Suprapubic skin (tissue), 4 donors: ENCODE data around the gene ZNF628. TPM values are rescaled to one million over a fixed set of nuclear protein-coding genes. Genes with fewer than 3 reads are reported as not detected.

ENCODE experiments used
- DNase-seq, 2 donors: peaks; one replicate each; pipeline ENCODE4 v3.0.0-alpha.2; 2019; ENCODE audit warnings: low spot score in 2 of 2
- H3K27ac ChIP-seq: fragments of 200-600 bp; sonication (generic); one replicate; pipeline ENCODE4 v1.5.1; 2019
- H3K27me3 ChIP-seq: fragments of 200-600 bp; sonication (generic); one replicate; pipeline ENCODE4 v1.5.1; 2019
- H3K36me3 ChIP-seq: fragments of 200-600 bp; sonication (generic); one replicate; pipeline ENCODE4 v1.5.1; 2019
- H3K4me1 ChIP-seq: fragments of 200-600 bp; sonication (generic); one replicate; pipeline ENCODE4 v1.5.1; 2019
- H3K4me3 ChIP-seq: fragments of 200-600 bp; sonication (generic); one replicate; pipeline ENCODE4 v1.5.1; 2019; ENCODE audit warnings: mild to moderate bottlenecking
- H3K9me3 ChIP-seq: fragments of 200-600 bp; sonication (generic); one replicate; pipeline ENCODE4 v1.5.1; 2019
- EP300 ChIP-seq: sonication (generic); formaldehyde crosslinking; IDR thresholded peaks from one replicate; pipeline ENCODE4 v1.6.1; 2017; ENCODE audit warnings: antibody characterized with exemption
- POLR2A ChIP-seq, 2 donors: fragments of 450-650 bp; IDR thresholded peaks; one replicate each; pipeline ENCODE4 v1.6.1; 2017; ENCODE audit warnings: antibody characterized with exemption in 2 of 2, mild to moderate bottlenecking in 2 of 2, moderate library complexity in 2 of 2
- POLR2AphosphoS5 ChIP-seq, 3 donors: sonication (generic); formaldehyde crosslinking; IDR thresholded peaks; one replicate each; pipeline ENCODE4 v1.6.1; 2017; ENCODE audit warnings: antibody characterized with exemption in 3 of 3
- WGBS: methylation state at CpG from one replicate; pipeline ENCODE4 v1.1.5; 2018; 5-methylcytosine and 5-hydroxymethylcytosine counted together
- total RNA-seq, 4 donors: library from RNA; depleted of rRNA; stranded (reverse); fragments of >200 nt; gene quantifications; one replicate each; pipeline ENCODE4 v1.1.0, GENCODE V29; 2016
- TF ChIP-seq, protein P1 (sequence below), 2 donors: fragments of 200-600 bp in 1 of 2; fragments of 450-650 bp in 1 of 2; sonication (generic) in 1 of 2; IDR thresholded peaks; one replicate each; pipeline ENCODE4 v1.5.1; 2016 to 2019; ENCODE audit warnings: antibody characterized with exemption in 2 of 2, mild to moderate bottlenecking in 1 of 2, moderate library complexity in 1 of 2

Gene ZNF628
- total RNA-seq, 4 donors from 2014 or later = 17.3 to 22.9 (median 19.8) TPM

DNA sequence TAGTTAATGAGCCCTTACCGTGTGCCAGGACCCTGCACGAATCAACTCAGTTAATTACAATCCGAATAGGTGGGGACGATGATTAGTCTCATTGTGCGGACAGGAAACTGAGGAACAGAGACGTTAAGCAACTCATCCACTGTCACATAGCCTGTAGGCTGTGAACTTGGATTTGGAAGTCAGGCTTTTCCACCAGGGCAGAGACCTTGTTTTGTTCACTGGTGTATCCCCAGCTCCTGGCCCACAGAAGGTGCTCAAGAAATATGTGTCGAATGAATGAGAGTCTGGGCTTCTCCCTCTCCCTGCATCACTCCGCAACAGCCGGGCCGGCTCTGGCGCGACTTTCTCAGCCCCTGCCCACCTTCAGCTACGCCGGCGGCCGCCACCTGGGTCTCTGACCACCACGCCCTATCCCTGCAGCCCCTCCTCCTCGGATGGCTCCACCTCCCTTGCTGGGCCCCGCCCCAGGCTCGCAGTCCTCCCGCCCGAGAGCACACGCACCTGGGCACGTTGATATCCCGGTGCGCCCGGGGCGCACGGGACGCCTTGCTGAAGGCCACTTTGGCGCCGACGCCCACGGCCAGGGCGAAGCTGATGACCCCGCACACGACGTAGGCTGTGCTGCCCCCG lies 34.6 kb upstream of the ZNF628 start:
- Histone ChIP-seq H3K36me3 (no peaks in the 10 kb centered on the region), H3K4me1 (peaks cover 30% of the 10 kb centered on the region), H3K27me3 (peaks cover 89% of the 10 kb centered on the region), H3K27ac (no peak overlapping the region), H3K9me3 (no peaks in the 10 kb centered on the region), H3K4me3 (peak overlapping the region; percentile 23)
- TF ChIP-seq, protein P1, sequence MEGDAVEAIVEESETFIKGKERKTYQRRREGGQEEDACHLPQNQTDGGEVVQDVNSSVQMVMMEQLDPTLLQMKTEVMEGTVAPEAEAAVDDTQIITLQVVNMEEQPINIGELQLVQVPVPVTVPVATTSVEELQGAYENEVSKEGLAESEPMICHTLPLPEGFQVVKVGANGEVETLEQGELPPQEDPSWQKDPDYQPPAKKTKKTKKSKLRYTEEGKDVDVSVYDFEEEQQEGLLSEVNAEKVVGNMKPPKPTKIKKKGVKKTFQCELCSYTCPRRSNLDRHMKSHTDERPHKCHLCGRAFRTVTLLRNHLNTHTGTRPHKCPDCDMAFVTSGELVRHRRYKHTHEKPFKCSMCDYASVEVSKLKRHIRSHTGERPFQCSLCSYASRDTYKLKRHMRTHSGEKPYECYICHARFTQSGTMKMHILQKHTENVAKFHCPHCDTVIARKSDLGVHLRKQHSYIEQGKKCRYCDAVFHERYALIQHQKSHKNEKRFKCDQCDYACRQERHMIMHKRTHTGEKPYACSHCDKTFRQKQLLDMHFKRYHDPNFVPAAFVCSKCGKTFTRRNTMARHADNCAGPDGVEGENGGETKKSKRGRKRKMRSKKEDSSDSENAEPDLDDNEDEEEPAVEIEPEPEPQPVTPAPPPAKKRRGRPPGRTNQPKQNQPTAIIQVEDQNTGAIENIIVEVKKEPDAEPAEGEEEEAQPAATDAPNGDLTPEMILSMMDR (IDR thresholded peaks at IDR 0.05) = no peak
- TF ChIP-seq EP300 (no peak), POLR2A (IDR thresholded peaks at IDR 0.05) (no peak), POLR2AphosphoS5 (IDR thresholded peaks at IDR 0.05) (no peak)
- 1% methylated on average over 18 of the region's 39 CpGs for whole genome bisulfite sequencing
- no peak for DNase-seq

DNA sequence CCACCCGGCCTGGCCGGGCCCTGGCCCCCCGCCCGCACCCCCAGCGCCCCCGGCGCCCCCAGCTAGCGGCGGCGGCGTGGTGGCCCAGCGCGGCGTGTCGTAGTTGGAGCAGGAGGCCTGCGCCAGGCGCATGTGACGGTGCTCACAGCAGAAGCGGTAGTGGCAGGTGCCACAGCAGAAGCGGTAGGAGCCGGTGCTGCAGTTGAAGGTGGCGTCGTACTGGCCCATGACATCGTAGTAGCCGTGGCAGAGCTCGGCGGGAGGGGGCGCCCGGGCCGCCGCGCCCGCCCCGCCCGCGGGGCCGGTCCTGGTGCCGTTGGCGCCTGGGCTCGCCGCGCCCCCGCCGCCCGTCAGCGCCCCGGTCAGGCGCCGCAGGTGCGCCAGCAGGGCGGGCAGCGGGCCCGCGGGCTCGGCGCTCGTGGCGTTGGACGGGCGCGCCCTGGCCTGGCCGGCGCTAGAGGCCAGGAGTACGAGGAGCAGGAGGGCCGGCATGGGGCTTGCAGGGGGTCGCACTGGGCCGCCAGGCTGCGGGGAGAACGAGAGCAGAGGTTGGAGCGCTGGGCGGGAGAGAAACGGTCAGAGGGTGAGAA lies 34.0 kb upstream of the ZNF628 start:
- Histone ChIP-seq H3K4me3 (peak overlapping the region; percentile 23), H3K27me3 (peaks cover 89% of the 10 kb centered on the region), H3K9me3 (no peaks in the 10 kb centered on the region), H3K27ac (no peak overlapping the region), H3K36me3 (no peaks in the 10 kb centered on the region), H3K4me1 (peaks cover 37% of the 10 kb centered on the region)
- no peak for DNase-seq
- TF ChIP-seq EP300 (no peak), POLR2AphosphoS5 (IDR thresholded peaks at IDR 0.05) (no peak), POLR2A (IDR thresholded peaks at IDR 0.05) (no peak)
- TF ChIP-seq, protein P1 (IDR thresholded peaks at IDR 0.05) = no peak
- WGBS = 0% methylated on average over 7 of the region's 72 CpGs

DNA sequence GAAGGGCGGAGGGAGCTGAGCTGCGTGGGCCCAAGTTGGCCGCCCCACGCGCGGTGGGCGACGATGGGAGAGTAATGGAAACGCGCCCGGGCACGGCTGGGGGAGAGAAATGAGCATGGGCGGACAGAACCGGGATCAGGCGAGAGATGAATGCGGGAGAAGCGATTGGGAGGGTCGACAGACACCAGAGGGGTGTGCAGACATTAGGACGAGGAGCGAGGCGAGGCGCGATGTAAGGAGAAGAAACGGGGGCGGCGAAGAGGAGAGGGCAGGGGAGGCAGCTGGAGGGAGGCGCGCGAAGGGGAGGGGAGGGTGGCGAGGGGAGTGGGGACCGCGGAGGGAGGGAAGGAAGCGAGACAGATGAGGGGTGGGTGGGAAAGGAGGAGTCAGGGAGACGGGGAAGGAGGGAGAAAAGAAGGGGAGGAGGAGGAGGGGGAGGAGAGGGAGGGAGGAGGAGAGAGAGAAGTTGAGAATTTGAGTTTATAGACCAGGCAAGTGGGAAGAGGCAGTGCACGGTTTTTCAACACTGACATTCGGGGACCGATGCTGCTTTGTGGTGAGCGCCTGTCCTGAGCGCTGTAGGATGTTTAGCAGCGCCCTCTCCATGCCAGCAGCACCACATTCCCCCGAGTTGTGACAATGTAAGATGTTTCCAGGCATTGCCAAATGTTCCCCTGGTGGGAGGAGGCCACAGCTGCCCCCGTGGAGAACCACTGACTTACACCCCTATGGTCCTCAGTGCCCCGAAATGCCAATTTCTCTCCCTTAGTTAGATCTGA lies 33.2 kb upstream of the ZNF628 start, which contains the start of gene SHISA7:
SHISA7 (minus strand) TSS at position 256 of the 779 bp plus-strand sequence. CDS start 437 bp downstream, outside the sequence.
- TF ChIP-seq POLR2A (IDR thresholded peaks at IDR 0.05) (no peak), EP300 (no peak), POLR2AphosphoS5 (IDR thresholded peaks at IDR 0.05) (no peak)
- TF ChIP-seq, protein P1 (IDR thresholded peaks at IDR 0.05) = no peak
- Histone ChIP-seq H3K4me1 (peaks cover 43% of the 10 kb centered on the region), H3K9me3 (no peaks in the 10 kb centered on the region), H3K27me3 (peaks cover 82% of the 10 kb centered on the region), H3K27ac (no peak within 1 kb of the TSS), H3K4me3 (peak within 1 kb of the TSS; percentile 23), H3K36me3 (no peaks in the 10 kb centered on the region)
- no peak for DNase-seq
- WGBS = 4% methylated on average over 43 of the region's 43 CpGs

DNA sequence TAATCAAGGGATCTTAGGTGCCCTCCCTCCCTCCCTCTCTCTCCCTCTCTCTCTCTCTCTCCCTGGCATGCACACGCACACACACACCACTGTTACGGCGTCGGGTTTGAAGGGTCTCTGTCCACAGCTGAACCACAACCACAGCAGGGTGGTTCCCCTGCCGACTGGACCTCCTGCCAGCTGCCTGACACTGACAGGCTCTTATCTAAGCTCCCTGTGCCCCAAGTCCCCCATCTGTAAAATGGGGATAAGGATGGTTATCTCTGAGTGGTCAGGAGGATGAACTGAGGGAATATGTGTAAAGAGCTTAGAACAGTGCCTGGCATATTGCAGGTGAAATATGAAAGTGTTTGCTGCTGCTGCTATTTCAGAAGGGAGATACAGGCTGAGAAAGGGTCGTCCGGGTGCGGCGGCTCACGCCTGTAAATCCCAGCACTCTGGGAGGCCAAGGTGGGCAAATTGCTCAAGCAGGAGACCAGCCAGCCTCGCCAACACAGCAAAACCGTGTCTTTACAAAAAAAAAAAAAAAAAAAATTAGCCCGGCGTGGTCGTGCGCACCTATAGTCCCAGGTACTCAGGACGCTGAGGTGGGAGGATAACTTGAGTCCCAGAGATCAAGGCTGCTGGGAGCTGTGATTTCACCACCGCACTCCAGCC lies 32.5 kb upstream of the ZNF628 start:
- DNase-seq = no peak
- no peak overlapping the region for H3K4me3 ChIP-seq
- H3K36me3 ChIP-seq = no peaks in the 10 kb centered on the region
- H3K9me3 ChIP-seq = no peaks in the 10 kb centered on the region
- 38% methylated on average over 18 of the region's 18 CpGs for WGBS
- no peak for TF ChIP-seq POLR2A (IDR thresholded peaks at IDR 0.05)
- TF ChIP-seq, protein P1 (IDR thresholded peaks at IDR 0.05) = no peak
- no peak for TF ChIP-seq EP300
- peaks cover 75% of the 10 kb centered on the region for H3K27me3 ChIP-seq
- H3K27ac ChIP-seq = no peak overlapping the region
- peaks cover 43% of the 10 kb centered on the region for H3K4me1 ChIP-seq
